Endodermal cell (in vitro differentiated cells): Measurements from ENCODE around the gene GPS2. TPM values are rescaled to one million over a fixed set of nuclear protein-coding genes. Genes with fewer than 3 reads are reported as not detected.

Source experiments
- DNase-seq: peaks from one replicate; pipeline ENCODE4 v3.0.0-alpha.2; 2017
- H3K27ac ChIP-seq: 2 replicates; pipeline ENCODE4 v1.5.1; 2013; ENCODE audit warnings: mild to moderate bottlenecking, low read depth, low read length, moderate library complexity
- H3K27me3 ChIP-seq: 2 replicates; pipeline ENCODE4 v1.6.1; 2013; ENCODE audit warnings: mild to moderate bottlenecking, low read length, moderate library complexity; ENCODE audit not compliant: insufficient read depth, control insufficient read depth, poor library complexity, severe bottlenecking
- H3K36me3 ChIP-seq: 2 replicates; pipeline ENCODE4 v1.7.0; 2013; ENCODE audit warnings: mild to moderate bottlenecking, low read length, moderate library complexity; ENCODE audit not compliant: control insufficient read depth, insufficient read depth
- H3K4me1 ChIP-seq: one replicate; pipeline ENCODE4 v1.7.0; 2013; ENCODE audit warnings: low read length; ENCODE audit not compliant: control insufficient read depth, insufficient read depth
- H3K4me3 ChIP-seq: 2 replicates; pipeline ENCODE4 v1.5.1; 2013; ENCODE audit warnings: mild to moderate bottlenecking, low read length, moderate library complexity
- H3K9ac ChIP-seq: 2 replicates; pipeline ENCODE4 v1.6.1; 2013; ENCODE audit warnings: mild to moderate bottlenecking, low read length, moderate library complexity; ENCODE audit not compliant: poor library complexity, severe bottlenecking; ENCODE audit errors: extremely low read depth
- H3K9me3 ChIP-seq: 2 replicates; pipeline ENCODE4 v1.6.1; 2013; ENCODE audit warnings: mild to moderate bottlenecking, low read length, moderate library complexity; ENCODE audit not compliant: control insufficient read depth
- H3K27ac Mint-ChIP-seq: 2 replicates; pipeline ENCODE4 v1.8.0; 2020; ENCODE audit warnings: mixed read lengths
- H3K27me3 Mint-ChIP-seq: 2 replicates; pipeline ENCODE4 v1.8.0; 2021; ENCODE audit warnings: mild to moderate bottlenecking, mixed read lengths; ENCODE audit not compliant: insufficient read depth
- H3K36me3 Mint-ChIP-seq: 2 replicates; pipeline ENCODE4 v1.8.0; 2020; ENCODE audit warnings: low read depth, mixed read lengths
- H3K4me1 Mint-ChIP-seq: 2 replicates; pipeline ENCODE4 v1.8.0; 2020; ENCODE audit warnings: mixed read lengths
- H3K4me3 Mint-ChIP-seq: 2 replicates; pipeline ENCODE4 v1.8.0; 2020; ENCODE audit warnings: mild to moderate bottlenecking, moderate library complexity, mixed read lengths
- H3K9me3 Mint-ChIP-seq: 2 replicates; pipeline ENCODE4 v1.8.0; 2020; ENCODE audit warnings: mild to moderate bottlenecking, mixed read lengths
- whole genome bisulfite sequencing, 2 experiments: methylation state at CpG; one replicate each; pipeline versions ENCODE4 v1.1.5 to v1.1.7; 2013; ENCODE audit warnings: missing lambda C conversion rate in 2 of 2, mixed read lengths in 1 of 2; ENCODE audit not compliant: insufficient coverage in 1 of 2, insufficient read length in 1 of 2; 5-methylcytosine and 5-hydroxymethylcytosine counted together
- total RNA-seq, 2 donors: library from RNA; stranded (reverse); fragmentation: NEBNext Ultra II Directional in 1 of 2; extraction: Animal tissue kit (Norgen Biotek cat#: 25700) in 1 of 2; gene quantifications; 2 replicates in 1 of 2; 3 replicates in 1 of 2; pipeline ENCODE4 v1.2.1, GENCODE V29; 2021
- TF ChIP-seq, protein P1 (sequence below): fragments of 200-600 bp; sonication (generic); conservative IDR thresholded peaks from 2 replicates; pipeline ENCODE4 v1.5.0; 2021; ENCODE audit warnings: antibody characterized with exemption, mild to moderate bottlenecking

The GPS2 gene
- total RNA-seq, 2 donors from 2014 or later = 43.6 to 47.2 TPM

DNA sequence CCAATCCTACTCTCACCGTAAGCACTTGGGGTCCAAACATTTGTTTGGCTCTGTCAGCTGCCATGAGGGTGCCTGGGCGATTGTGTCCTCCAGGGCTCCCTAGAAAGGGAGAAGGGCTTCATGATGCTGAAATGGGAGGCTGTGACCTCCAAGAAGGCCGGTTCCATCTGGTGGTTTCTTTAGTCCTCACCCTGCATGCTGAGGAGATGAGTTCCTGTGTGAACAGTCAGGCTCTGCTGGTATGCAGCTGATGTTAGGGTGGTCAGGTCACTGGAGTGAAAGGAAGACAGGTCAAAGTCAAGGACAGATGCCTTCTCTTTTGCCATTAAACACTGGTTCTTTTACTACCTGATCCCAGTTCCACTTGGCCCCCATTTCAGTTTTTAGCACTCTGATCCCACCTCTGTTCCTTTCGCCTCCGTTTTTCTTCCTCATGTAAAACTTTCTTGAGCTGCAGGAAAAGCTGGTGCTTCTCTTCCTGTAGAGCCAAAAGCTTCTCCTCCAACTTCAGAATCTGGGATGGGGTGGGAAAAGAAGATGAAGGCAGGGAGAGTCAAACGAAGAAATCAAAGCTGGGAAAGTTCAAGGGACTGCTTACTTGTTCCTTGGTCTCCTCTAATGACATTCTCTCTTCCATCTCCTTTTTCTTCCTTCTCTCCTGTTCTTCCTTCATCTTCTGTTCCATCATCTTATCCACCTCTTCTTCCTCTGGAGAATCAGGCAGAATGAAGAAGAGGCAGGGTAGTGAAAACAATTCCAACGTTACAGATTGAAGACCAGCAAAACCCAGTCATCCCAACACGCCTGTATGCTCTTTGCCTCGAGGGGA lies 1.1 kb downstream of the GPS2 start:
- Mint-ChIP-seq H3K4me1 (peaks cover 23% of the 10 kb centered on the region), H3K27ac (peak overlapping the region; percentile 67), H3K4me3 (peak overlapping the region; percentile 72), H3K9me3 (no peaks in the 10 kb centered on the region), H3K27me3 (no peaks in the 10 kb centered on the region), H3K36me3 (peaks cover 66% of the 10 kb centered on the region)
- DNase-seq = no peak
- TF ChIP-seq, protein P1, sequence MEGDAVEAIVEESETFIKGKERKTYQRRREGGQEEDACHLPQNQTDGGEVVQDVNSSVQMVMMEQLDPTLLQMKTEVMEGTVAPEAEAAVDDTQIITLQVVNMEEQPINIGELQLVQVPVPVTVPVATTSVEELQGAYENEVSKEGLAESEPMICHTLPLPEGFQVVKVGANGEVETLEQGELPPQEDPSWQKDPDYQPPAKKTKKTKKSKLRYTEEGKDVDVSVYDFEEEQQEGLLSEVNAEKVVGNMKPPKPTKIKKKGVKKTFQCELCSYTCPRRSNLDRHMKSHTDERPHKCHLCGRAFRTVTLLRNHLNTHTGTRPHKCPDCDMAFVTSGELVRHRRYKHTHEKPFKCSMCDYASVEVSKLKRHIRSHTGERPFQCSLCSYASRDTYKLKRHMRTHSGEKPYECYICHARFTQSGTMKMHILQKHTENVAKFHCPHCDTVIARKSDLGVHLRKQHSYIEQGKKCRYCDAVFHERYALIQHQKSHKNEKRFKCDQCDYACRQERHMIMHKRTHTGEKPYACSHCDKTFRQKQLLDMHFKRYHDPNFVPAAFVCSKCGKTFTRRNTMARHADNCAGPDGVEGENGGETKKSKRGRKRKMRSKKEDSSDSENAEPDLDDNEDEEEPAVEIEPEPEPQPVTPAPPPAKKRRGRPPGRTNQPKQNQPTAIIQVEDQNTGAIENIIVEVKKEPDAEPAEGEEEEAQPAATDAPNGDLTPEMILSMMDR = no peak
- Histone ChIP-seq H3K27ac (no peak overlapping the region), H3K27me3 (no peaks in the 10 kb centered on the region), H3K4me1 (peaks cover 5% of the 10 kb centered on the region), H3K9ac (no peak overlapping the region), H3K36me3 (peaks cover 68% of the 10 kb centered on the region), H3K4me3 (peak overlapping the region; percentile 85), H3K9me3 (no peaks in the 10 kb centered on the region)
- 48 to 80% methylated on average over 5 to 9 of the region's 9 CpGs for WGBS, 2 experiments

GRCh38 chr17:7313088-7313889 lies 1.9 kb downstream of the GPS2 start:
- Histone ChIP-seq H3K4me1 (peaks cover 5% of the 10 kb centered on the region), H3K9ac (no peak overlapping the region), H3K27me3 (no peaks in the 10 kb centered on the region), H3K27ac (no peak overlapping the region), H3K9me3 (no peaks in the 10 kb centered on the region), H3K4me3 (no peak overlapping the region), H3K36me3 (peaks cover 60% of the 10 kb centered on the region)
- peaks cover 28% of the 10 kb centered on the region for H3K4me1 Mint-ChIP-seq
- TF ChIP-seq, protein P1 = peak; percentile 57
- H3K36me3 Mint-ChIP-seq = peaks cover 62% of the 10 kb centered on the region
- no peaks in the 10 kb centered on the region for H3K9me3 Mint-ChIP-seq
- no peaks in the 10 kb centered on the region for H3K27me3 Mint-ChIP-seq
- H3K27ac Mint-ChIP-seq = peak overlapping the region; percentile 67
- peak; percentile 84 for DNase-seq
- H3K4me3 Mint-ChIP-seq = peak overlapping the region; percentile 72
- 88 to 96% methylated on average over 6 to 7 of the region's 7 CpGs for WGBS, 2 experiments

DNA sequence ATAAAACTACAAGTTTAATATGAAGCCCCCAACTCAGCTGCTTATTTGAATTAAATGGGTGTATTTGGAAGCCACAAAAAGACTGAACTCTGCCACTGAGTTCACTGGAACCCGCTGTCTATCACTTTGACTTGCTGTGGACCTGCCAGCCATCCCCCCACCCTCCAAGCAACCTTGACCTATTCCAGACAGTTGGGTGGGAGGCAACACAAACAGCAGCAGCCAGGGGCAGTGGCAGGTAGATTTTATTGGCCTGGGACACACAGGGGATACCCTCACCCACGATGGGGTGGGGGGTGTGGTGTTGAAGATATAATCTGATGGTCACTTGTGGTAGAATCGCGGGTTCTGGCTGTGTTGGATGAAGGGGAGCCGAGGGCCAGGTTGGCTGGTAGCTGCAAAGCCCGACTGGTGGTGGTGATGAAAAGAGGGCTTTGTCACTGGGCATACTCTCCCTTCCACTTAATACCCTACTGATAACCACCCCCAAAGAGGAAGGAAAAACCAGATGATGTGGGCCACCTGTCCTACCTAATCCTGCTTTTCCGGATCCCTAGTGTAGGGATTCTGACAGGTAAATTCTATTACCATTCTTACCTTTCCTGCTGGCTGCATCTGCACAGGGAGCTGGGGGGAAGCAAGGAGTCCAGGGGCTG lies 2.6 kb downstream of the GPS2 start:
- H3K27me3 Mint-ChIP-seq = no peaks in the 10 kb centered on the region
- H3K36me3 ChIP-seq = peaks cover 56% of the 10 kb centered on the region
- TF ChIP-seq, protein P1 = no peak
- no peak overlapping the region for H3K9ac ChIP-seq
- H3K4me1 Mint-ChIP-seq = peaks cover 28% of the 10 kb centered on the region
- peaks cover 5% of the 10 kb centered on the region for H3K4me1 ChIP-seq
- H3K4me3 ChIP-seq = no peak overlapping the region
- no peak for DNase-seq
- H3K27ac ChIP-seq = no peak overlapping the region
- H3K27ac Mint-ChIP-seq = peak overlapping the region; percentile 67
- H3K27me3 ChIP-seq = no peaks in the 10 kb centered on the region
- no peaks in the 10 kb centered on the region for H3K9me3 Mint-ChIP-seq
- peaks cover 56% of the 10 kb centered on the region for H3K36me3 Mint-ChIP-seq
- no peak overlapping the region for H3K4me3 Mint-ChIP-seq
- no peaks in the 10 kb centered on the region for H3K9me3 ChIP-seq
- WGBS, 2 experiments = 80 to 98% methylated on average over 2 to 7 of the region's 7 CpGs
